NCI-H1930 (cell line): ENCODE measurements around the gene CSF1R.

Experiments
- DNase-seq, 2 experiments: peaks; one replicate each; lab custom pipeline; 2025; lab: John Stamatoyannopoulos, UW

The CSF1R gene

GRCh38 chr5:150069672-150070627 is 16.4 kb downstream of the CSF1R start:
- DNase-seq = no peak

GRCh38 chr5:150068961-150069645 is 17.3 kb downstream of the CSF1R start:
- DNase-seq = no peak

GRCh38 chr5:150068472-150068871 is 17.9 kb downstream of the CSF1R start:
- DNase-seq = no peak

- no peak for DNase-seq
Observed at GRCh38 chr5:150068071-150068470, 18.3 kb downstream of the CSF1R start.

GRCh38 chr5:150067405-150067960 is 18.9 kb downstream of the CSF1R start:
- DNase-seq = no peak

- DNase-seq = no peak
Observed at GRCh38 chr5:150066901-150067396, 19.4 kb downstream of the CSF1R start.

GRCh38 chr5:150066436-150066835 is 19.9 kb downstream of the CSF1R start:
- no peak for DNase-seq

GRCh38 chr5:150065886-150066285 is 20.5 kb downstream of the CSF1R start:
- no peak for DNase-seq

- DNase-seq = no peak
Observed at GRCh38 chr5:150065346-150065745, 21.0 kb downstream of the CSF1R start.

GRCh38 chr5:150064681-150065220 is 21.6 kb downstream of the CSF1R start:
- no peak for DNase-seq

GRCh38 chr5:150063638-150064037 is 22.7 kb downstream of the CSF1R start:
- no peak for DNase-seq

- no peak for DNase-seq
Observed at GRCh38 chr5:150062216-150062922, 24.0 kb downstream of the CSF1R start.

- DNase-seq = no peak
Observed at GRCh38 chr5:150061538-150061995, 24.8 kb downstream of the CSF1R start.

- DNase-seq = no peak
Observed at GRCh38 chr5:150060471-150060870, 25.9 kb downstream of the CSF1R start.

GRCh38 chr5:150059623-150060022 is 26.7 kb downstream of the CSF1R start:
- no peak for DNase-seq

- DNase-seq = no peak
Observed at GRCh38 chr5:150058480-150059126, 27.8 kb downstream of the CSF1R start.

- no peak for DNase-seq
Observed at GRCh38 chr5:150057996-150058395, 28.4 kb downstream of the CSF1R start.

GRCh38 chr5:150057511-150057910 is 28.8 kb downstream of the CSF1R start:
- no peak for DNase-seq

- no peak for DNase-seq
Observed at GRCh38 chr5:150057052-150057451, 29.3 kb downstream of the CSF1R start.

- DNase-seq = no peak
Observed at GRCh38 chr5:150056075-150056443, 30.3 kb downstream of the CSF1R start.
